CD4-positive, alpha-beta T cell treated with Interleukin-21 for 1 hour (primary cell): Measurements from ENCODE around the gene AMDHD2.
"Not testable (repeated sequence)": the region's sequence is repeated elsewhere in the genome, so short reads cannot be mapped to it uniquely, and the experiment has no call there.

Experiments
- DNase-seq: peaks from one replicate; pipeline ENCODE4 v3.0.0-alpha.2; 2020

The AMDHD2 gene

GRCh38 chr16:2518823-2519710, 1.1 kb upstream of the AMDHD2 start:
- no peak for DNase-seq

GRCh38 chr16:2519711-2520080, 475 bp upstream of the AMDHD2 start:
- no peak for DNase-seq

- peak; percentile 87 for DNase-seq
These were observed 787 bp downstream of the AMDHD2 start for GRCh38 chr16:2520784-2521531.

GRCh38 chr16:2523801-2524231, 3.6 kb downstream of the AMDHD2 start:
- DNase-seq: no peak

- DNase-seq: no peak
These were observed 4.3 kb downstream of the AMDHD2 start for GRCh38 chr16:2524339-2524938.

- no peak for DNase-seq
These were observed 6.0 kb downstream of the AMDHD2 start for GRCh38 chr16:2526135-2526534.

GRCh38 chr16:2527071-2527783, 7.1 kb downstream of the AMDHD2 start:
- no peak for DNase-seq

- DNase-seq: no peak
These were observed 7.6 kb downstream of the AMDHD2 start for GRCh38 chr16:2527784-2528100.

- DNase-seq: no peak
These were observed 8.2 kb downstream of the AMDHD2 start for GRCh38 chr16:2528161-2529060.

GRCh38 chr16:2529061-2529931, 9.1 kb downstream of the AMDHD2 start:
- no peak for DNase-seq

- DNase-seq: no peak
These were observed 9.9 kb downstream of the AMDHD2 start for GRCh38 chr16:2529961-2530628.

- no peak for DNase-seq
These were observed 10.6 kb downstream of the AMDHD2 start for GRCh38 chr16:2530629-2531318.

- DNase-seq: no peak
These were observed 11.2 kb downstream of the AMDHD2 start, which contains the start of gene CEMP1 for GRCh38 chr16:2531371-2531695. Gene CEMP1 (minus strand): TSS chr16:2531408. CDS start chr16:2531073, 335 bp downstream.

GRCh38 chr16:2531696-2532493, 11.7 kb downstream of the AMDHD2 start:
- DNase-seq: peak; percentile 97

GRCh38 chr16:2532494-2533141, 12.4 kb downstream of the AMDHD2 start:
- peak; percentile 78 for DNase-seq

- not testable (repeated sequence) for DNase-seq
These were observed 13.1 kb downstream of the AMDHD2 start for GRCh38 chr16:2533142-2533755.

- DNase-seq: no peak
These were observed 13.7 kb downstream of the AMDHD2 start for GRCh38 chr16:2533912-2534311.

- DNase-seq: not testable (repeated sequence)
These were observed 14.2 kb downstream of the AMDHD2 start for GRCh38 chr16:2534335-2534734.
